Common myeloid progenitor, CD34-positive (primary cell): ENCODE measurements around the gene CTXN1.

Experiments
- CTCF ChIA-PET: fragments of 350-600 bp; sonication (Branson Sonifier 250); formaldehyde crosslinking; loops from one replicate; lab custom pipeline; 2021; ENCODE audit warnings: antibody characterized with exemption; lab: Charles Lee
- POLR2A ChIA-PET: fragments of 350-600 bp; sonication (Branson Sonifier 250); formaldehyde crosslinking; loops from one replicate; lab custom pipeline; 2021; ENCODE audit warnings: antibody characterized with exemption; lab: Charles Lee
- DNase-seq, 3 donors: peaks; one replicate each; pipeline versions ENCODE4 v3.0.0 to v3.0.0-alpha.2; 2013
- H3K27ac ChIP-seq, 2 experiments: 1 replicate in 1 of 2; 2 replicates in 1 of 2; pipeline ENCODE4 v1.7.0; 2013; ENCODE audit warnings: inconsistent platforms in 2 of 2, low read length in 2 of 2, mild to moderate bottlenecking in 2 of 2, low read depth in 1 of 2, moderate library complexity in 1 of 2; ENCODE audit not compliant: severe bottlenecking in 2 of 2, insufficient read depth in 1 of 2, poor library complexity in 1 of 2
- H3K27me3 ChIP-seq, 5 experiments: replicated peaks in 2 of 5; 1 replicate in 3 of 5; 2 replicates in 2 of 5; pipeline versions ENCODE4 v1.6.1 to v1.7.0; 2013; ENCODE audit warnings: low read length in 4 of 5, mild to moderate bottlenecking in 2 of 5, moderate library complexity in 2 of 5, inconsistent platforms in 1 of 5; ENCODE audit not compliant: insufficient read depth in 5 of 5, control insufficient read depth in 4 of 5
- H3K36me3 ChIP-seq, 4 experiments: 1 replicate in 2 of 4; 2 replicates in 2 of 4; pipeline versions ENCODE4 v1.6.1 to v1.7.0; 2013; ENCODE audit warnings: low read length in 3 of 4, control low read depth in 1 of 4, mild to moderate bottlenecking in 1 of 4; ENCODE audit not compliant: control insufficient read depth in 4 of 4, insufficient read depth in 4 of 4
- H3K4me1 ChIP-seq, 4 experiments: 1 replicate in 3 of 4; 2 replicates in 1 of 4; pipeline versions ENCODE4 v1.6.1 to v1.7.1; 2013; ENCODE audit warnings: low read length in 3 of 4, mild to moderate bottlenecking in 3 of 4, control low read depth in 1 of 4, inconsistent platforms in 1 of 4, moderate library complexity in 1 of 4; ENCODE audit not compliant: control insufficient read depth in 4 of 4, insufficient read depth in 4 of 4; ENCODE audit errors: control extremely low read depth in 1 of 4
- H3K4me3 ChIP-seq, 7 experiments: 1 replicate in 4 of 7; 2 replicates in 3 of 7; pipeline versions ENCODE4 v1.5.1 to v1.7.0; 2013; ENCODE audit warnings: mild to moderate bottlenecking in 7 of 7, low read length in 6 of 7, moderate library complexity in 6 of 7, inconsistent platforms in 2 of 7, low read depth in 2 of 7, control low read depth in 1 of 7; ENCODE audit not compliant: insufficient read depth in 4 of 7, control insufficient read depth in 1 of 7; ENCODE audit errors: extremely low read depth in 1 of 7
- H3K9me3 ChIP-seq, 5 experiments: 1 replicate in 4 of 5; 2 replicates in 1 of 5; pipeline versions ENCODE4 v1.6.1 to v1.7.1; 2013; ENCODE audit warnings: low read length in 4 of 5, mild to moderate bottlenecking in 2 of 5, inconsistent platforms in 1 of 5, low read depth in 1 of 5, moderate library complexity in 1 of 5; ENCODE audit not compliant: control insufficient read depth in 4 of 5, insufficient read depth in 2 of 5; ENCODE audit errors: control extremely low read depth in 1 of 5
- WGBS: methylation state at CpG from one replicate; pipeline ENCODE4 v1.1.5; 2013; ENCODE audit not compliant: insufficient coverage; 5-methylcytosine and 5-hydroxymethylcytosine counted together

CTXN1 gene

DNA sequence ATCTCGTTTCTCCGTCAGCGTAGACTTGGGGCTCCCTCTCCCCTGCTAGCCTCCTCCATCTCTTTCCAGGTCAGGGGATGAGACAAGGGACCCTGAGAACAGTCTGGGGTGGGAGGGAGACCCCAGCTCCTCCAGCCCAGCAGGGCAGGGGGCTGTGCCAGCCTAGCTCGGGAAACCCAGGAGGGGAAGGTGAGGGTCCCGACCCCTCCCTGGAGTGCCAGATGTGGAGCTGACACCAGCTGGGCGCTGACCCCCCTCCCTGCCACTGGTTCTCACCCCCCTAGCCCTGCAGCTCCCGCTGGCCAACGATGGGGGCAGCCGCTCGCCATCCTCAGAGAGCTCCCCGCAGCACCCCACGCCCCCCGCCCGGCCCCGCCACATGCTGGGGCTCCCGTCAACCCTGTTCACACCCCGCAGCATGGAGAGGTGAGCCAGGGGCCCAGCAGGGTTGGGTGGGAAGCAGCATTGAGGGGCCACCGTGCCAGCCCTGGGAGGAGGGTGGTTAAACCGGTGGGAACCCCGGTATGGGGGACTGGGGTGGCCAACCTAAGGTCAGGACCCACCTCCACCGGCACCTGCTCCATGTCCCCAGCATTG is 16.4 kb downstream of the CTXN1 start:
- CTCF ChIA-PET, result interaction anchor here (4.3 kb wide), 1 partner anchor 10 kb away, joined by 16 read pairs; the partner anchor contains the start of gene SNAPC2
- peaks cover 8 to 52% (median 33%) of the 10 kb centered on the region in 4 experiments for H3K36me3 ChIP-seq

DNA sequence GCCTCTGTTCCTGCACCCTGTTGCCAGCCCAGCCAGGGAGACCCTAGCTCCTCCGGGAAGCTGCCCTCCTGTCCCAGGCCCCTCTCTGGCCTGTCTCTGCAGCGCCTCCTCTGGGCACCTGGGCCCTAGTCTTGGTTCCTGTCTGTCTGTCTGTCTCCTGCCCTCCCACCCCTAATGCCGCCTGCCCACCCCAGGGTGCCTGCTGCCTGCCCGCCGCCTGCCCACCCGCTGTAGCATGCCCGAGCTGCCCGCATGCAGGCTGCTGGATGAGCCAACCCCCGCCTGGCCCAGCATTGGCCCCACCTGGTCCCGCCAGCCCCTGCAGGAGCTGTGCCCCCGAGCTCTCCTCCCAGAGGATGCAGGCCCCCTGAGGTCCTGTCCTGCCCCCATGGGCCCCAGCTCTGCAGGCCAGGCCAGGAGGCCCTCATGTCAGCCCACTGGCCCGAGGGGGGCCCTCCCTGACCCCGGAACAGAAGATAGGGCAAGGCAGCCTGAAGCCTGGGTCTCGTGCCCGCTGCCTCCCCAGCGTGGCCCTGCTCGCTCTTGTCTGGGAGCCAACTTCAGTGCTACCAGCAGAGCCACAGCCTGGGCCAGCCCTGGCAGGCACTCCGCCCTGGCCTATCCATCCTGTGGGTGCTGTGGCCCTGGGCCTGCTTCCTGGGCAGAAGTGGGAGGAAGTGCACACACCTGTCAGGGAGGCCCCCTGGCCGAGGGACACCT is 17.0 kb downstream of the CTXN1 start:
- no peaks in the 10 kb centered on the region for H3K27me3 ChIP-seq
- H3K27ac ChIP-seq, result no peak overlapping the region
- POLR2A ChIA-PET, result no interaction called here
- CTCF ChIA-PET, result interaction anchor here (4.3 kb wide), 1 partner anchor 10 kb away, joined by 16 read pairs; the partner anchor contains the start of gene SNAPC2
- H3K4me3 ChIP-seq, result no peak overlapping the region
- DNase-seq, result no peak
- peaks cover 8 to 52% (median 33%) of the 10 kb centered on the region in 4 experiments for H3K36me3 ChIP-seq
- WGBS, result 98% methylated on average over 14 of the region's 19 CpGs
- H3K4me1 ChIP-seq, result peaks cover 0 to 14% (median 11%) of the 10 kb centered on the region in 4 experiments
- no peaks in the 10 kb centered on the region for H3K9me3 ChIP-seq

More for the DNA sequence above, 16.4 kb downstream of the CTXN1 start:
- Histone ChIP-seq H3K9me3 (no peaks in the 10 kb centered on the region), H3K4me3 (no peak overlapping the region), H3K27me3 (peaks cover 0 to 7% (median 2%) of the 10 kb centered on the region in 5 experiments), H3K27ac (no peak overlapping the region), H3K4me1 (peaks cover 0 to 9% (median 7%) of the 10 kb centered on the region in 4 experiments)
- no peak for DNase-seq
- WGBS, result 93% methylated on average over 7 of the region's 21 CpGs
- POLR2A ChIA-PET, result no interaction called here

- no peak for DNase-seq
- Histone ChIP-seq H3K9me3 (no peaks in the 10 kb centered on the region), H3K27ac (no peak overlapping the region), H3K4me1 (peaks cover 0 to 16% (median 13%) of the 10 kb centered on the region in 4 experiments), H3K4me3 (no peak overlapping the region), H3K27me3 (no peaks in the 10 kb centered on the region), H3K36me3 (peaks cover 8 to 51% (median 33%) of the 10 kb centered on the region in 4 experiments)
- ChIA-PET CTCF (interaction anchor here (4.3 kb wide), 1 partner anchor 11 kb away, joined by 16 read pairs; the partner anchor contains the start of gene SNAPC2), POLR2A (no interaction called here)
- WGBS, result 97% methylated on average over 14 of the region's 14 CpGs
Observed at GRCh38 chr19:7908078-7908699, 17.7 kb downstream of the CTXN1 start.

- 97% methylated on average over 7 of the region's 11 CpGs for WGBS
- CTCF ChIA-PET, result interaction anchor here (4.3 kb wide), 1 partner anchor 12 kb away, joined by 16 read pairs; the partner anchor contains the start of gene SNAPC2
- no peak overlapping the region for H3K4me3 ChIP-seq
- POLR2A ChIA-PET, result no interaction called here
- DNase-seq, result no peak
- H3K9me3 ChIP-seq, result no peaks in the 10 kb centered on the region
- no peaks in the 10 kb centered on the region for H3K27me3 ChIP-seq
- peaks cover 8 to 45% (median 31%) of the 10 kb centered on the region in 4 experiments for H3K36me3 ChIP-seq
- no peak overlapping the region for H3K27ac ChIP-seq
- peaks cover 0 to 22% (median 20%) of the 10 kb centered on the region in 4 experiments for H3K4me1 ChIP-seq
Observed at GRCh38 chr19:7907544-7907943, 18.4 kb downstream of the CTXN1 start.

DNA sequence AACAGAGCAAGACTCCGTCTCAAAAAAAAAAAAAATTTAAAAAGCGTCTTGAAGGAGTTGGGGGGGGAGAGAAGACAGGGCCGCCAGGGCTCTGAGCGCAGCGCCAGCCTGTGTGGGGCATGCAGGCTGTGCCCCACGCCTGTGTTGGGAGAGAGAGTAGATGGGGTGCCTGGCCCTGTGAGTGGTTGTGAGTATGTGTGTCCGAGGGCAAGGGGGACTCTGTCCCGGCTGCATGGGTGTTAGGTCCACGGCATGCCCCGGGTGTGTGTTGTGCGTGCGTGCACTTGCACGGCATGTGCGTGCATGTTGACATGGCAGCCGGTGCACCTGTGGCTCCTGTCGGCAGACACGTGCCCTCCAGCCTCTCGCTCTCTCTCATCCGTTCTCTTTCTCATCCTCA is 18.8 kb downstream of the CTXN1 start:
- CTCF ChIA-PET, result interaction anchor here (4.3 kb wide), 1 partner anchor 12 kb away, joined by 16 read pairs; the partner anchor contains the start of gene SNAPC2
- Histone ChIP-seq H3K36me3 (peaks cover 6 to 42% (median 29%) of the 10 kb centered on the region in 4 experiments), H3K27me3 (no peaks in the 10 kb centered on the region), H3K4me3 (no peak overlapping the region), H3K4me1 (peaks cover 0 to 24% (median 20%) of the 10 kb centered on the region in 4 experiments), H3K27ac (no peak overlapping the region), H3K9me3 (no peaks in the 10 kb centered on the region)
- 96% methylated on average over 14 of the region's 19 CpGs for WGBS
- DNase-seq, result no peak
- POLR2A ChIA-PET, result no interaction called here

DNA sequence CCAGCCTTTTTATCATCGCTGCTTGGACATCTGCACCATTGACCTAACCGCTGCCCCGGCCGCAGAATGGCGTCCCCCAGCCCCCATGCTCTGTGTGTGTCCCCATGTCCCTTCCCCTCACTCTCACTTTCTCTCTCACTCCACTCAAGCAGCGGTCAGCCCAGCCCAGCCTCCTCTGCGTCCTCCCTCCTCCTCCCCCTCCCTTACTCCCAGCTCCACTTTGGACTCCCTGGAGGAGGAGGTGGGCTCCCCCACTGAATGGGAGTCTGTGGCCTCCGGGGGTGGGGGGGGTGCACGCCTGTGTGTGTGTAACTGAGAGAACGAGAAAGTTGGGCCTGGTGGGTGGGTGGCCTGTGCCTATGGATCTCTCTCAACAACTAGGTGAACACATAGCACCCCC is 20.1 kb downstream of the CTXN1 start:
- H3K36me3 ChIP-seq, result peaks cover 1 to 30% (median 20%) of the 10 kb centered on the region in 4 experiments
- peaks cover 0 to 24% (median 20%) of the 10 kb centered on the region in 4 experiments for H3K4me1 ChIP-seq
- ChIA-PET POLR2A (no interaction called here), CTCF (no interaction called here)
- no peak overlapping the region for H3K4me3 ChIP-seq
- H3K9me3 ChIP-seq, result no peaks in the 10 kb centered on the region
- 100% methylated on average over 2 of the region's 10 CpGs for WGBS
- H3K27me3 ChIP-seq, result no peaks in the 10 kb centered on the region
- no peak overlapping the region for H3K27ac ChIP-seq
- DNase-seq, result no peak
